Activated CD4-positive, alpha-beta T cell treated with anti-CD3 and anti-CD28 coated beads for 1 hour (primary cell): Measurements from ENCODE around the gene ZNF665.
"Not testable (repeated sequence)": the region's sequence is repeated elsewhere in the genome, so short reads cannot be mapped to it uniquely, and the experiment has no call there.

ENCODE experiments used
- DNase-seq: peaks from one replicate; pipeline ENCODE4 v3.0.0-alpha.2; 2020

The ZNF665 gene

DNA sequence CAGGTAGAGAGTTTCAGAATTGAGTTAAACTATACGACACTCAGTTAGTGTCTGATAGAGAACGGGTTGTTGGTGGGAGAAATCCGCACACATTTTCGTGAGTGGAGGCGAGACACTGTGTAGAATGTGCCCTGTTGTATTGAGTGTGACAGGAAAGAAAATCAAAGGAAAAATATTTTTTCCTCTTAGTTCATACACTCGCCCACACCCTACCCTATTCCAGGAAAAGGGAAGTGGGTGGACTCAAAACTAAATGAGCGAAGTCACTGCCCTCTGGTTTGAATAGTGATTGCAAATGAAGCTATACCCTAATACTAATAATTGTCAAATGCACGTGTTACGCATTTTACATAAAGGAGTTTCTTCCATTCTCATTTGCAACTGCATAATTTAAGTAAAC lies 36.3 kb downstream of the ZNF665 start:
- DNase-seq, result no peak

DNA sequence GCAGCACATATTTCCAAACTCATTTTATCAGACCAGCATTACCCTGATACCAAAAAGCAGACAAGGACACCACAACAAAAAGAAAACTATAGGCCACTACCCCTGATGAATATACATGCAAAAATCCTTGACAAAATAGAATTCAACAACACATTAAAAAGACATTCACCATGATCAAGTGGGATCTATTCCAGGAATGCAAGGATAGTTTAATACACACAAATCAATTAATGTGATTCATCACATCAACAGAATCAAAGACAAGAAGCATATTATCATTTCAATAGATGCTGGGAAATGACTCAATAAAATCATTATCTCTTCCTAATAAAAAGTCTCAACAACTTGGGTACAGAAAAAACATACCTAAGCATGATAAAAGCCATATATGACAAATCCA lies 45.5 kb downstream of the ZNF665 start:
- DNase-seq, result no peak

- DNase-seq, result no peak
These were observed 52.8 kb downstream of the ZNF665 start for GRCh38 chr19:53140351-53140750.

GRCh38 chr19:53136432-53136831 lies 56.7 kb downstream of the ZNF665 start:
- DNase-seq, result no peak

DNA sequence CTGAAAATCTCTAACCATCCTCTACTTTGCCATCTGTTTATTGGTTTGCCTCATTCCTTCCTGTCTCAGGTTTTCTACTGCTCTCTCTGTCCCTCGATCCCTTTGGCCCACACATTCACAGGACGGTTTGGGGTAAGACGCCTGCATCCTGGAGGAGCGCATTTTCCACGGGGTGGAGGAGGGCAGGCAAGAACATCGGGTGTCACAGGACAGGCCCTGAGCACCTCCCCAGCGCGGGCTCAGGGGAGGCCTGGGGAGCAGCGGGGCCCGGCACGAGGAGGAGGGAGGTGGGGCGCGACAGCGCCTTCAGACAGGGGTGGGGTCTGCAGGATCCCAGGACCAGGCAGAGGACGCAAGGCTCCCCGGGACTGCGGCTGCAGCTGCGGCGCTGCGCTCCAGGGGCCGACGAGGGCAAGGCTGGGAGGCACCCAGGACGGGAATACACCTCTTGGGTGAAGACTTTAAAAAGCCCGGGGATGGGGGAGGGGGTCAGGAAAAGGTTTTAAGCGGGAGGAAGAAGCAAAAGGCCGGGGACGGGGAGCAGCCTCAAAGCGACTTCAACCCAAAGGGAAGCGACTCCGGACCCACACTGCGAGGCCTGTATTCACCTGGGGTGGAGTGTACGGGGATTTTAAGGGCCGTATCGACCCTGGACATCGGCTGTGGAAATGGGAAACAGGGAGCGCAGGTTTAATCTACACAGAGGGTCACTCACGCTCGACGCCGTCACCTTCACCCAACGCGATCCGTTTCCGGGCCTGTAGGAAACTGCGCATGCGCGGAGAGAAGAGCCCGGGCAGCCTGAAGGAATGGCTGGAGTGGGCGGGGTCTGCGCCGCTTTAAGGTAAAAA lies 60.8 kb downstream of the ZNF665 start, which contains the start of gene ZNF415:
TSS of gene ZNF415 (minus strand) at position 770 of the 851 bp plus-strand sequence. CDS start 10,234 bp downstream, outside the sequence.
- DNase-seq, result peak; percentile 16

DNA sequence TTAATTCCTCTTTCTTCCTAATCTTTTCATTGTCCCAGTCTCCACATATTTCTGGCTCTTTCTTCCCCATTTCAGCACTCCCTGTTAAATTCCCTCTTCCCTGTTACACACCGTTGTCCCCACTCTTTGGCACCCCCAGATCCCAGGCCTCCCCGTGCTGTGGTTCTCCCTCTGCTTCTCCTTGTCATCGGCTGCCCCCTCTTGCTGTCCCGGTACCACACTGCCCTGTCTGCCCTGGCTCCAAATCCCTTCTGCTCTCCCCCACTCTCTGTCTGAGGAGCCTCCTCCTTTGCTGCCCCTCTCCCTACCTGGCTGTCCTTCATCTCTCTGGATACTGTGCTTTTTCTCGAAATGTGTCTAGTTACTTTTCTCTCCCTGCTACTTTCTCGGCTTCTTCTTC lies 61.4 kb downstream of the ZNF665 start:
- no peak for DNase-seq

DNA sequence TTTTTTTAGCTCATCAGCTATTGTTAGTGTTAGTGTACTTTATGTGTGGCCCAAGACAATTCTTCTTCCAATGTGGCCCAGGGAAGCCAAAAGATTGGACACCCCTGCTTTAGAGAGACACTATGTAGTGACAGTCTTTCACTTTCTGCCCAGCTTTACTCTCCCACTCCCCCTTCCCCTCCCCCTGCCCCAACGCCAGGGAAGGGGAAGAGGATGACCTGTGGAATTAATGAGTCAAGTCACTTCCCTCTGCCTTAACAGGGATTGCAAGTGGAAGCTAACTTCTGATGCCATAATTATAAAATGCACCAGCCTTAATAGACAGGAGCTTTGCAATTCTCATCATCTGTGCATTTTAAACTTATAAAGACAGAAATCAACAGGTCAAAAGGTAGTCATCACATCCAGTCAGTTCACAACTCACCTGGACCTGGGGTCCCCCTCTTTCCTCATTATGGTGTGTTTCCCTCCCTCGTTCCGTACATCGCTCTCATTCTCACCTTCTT lies 62.0 kb downstream of the ZNF665 start:
- no peak for DNase-seq

- no peak for DNase-seq
These were observed 62.7 kb downstream of the ZNF665 start for GRCh38 chr19:53130506-53130905.

GRCh38 chr19:53126733-53127526 lies 66.2 kb downstream of the ZNF665 start:
- not testable (repeated sequence) for DNase-seq

- DNase-seq, result no peak
These were observed 69.8 kb downstream of the ZNF665 start for GRCh38 chr19:53123400-53123799.
